Upper lobe of left lung (tissue), 4 donors: ENCODE data around the gene INPP5E.

Experiments
- POLR2A ChIP-seq, 4 donors: fragments of 450-650 bp; IDR thresholded peaks; one replicate each; pipeline ENCODE4 v1.5.1; 2016 to 2017; ENCODE audit warnings: antibody characterized with exemption in 4 of 4, mild to moderate bottlenecking in 2 of 4
- TF ChIP-seq, protein P1 (sequence below), 6 experiments: fragments of 450-650 bp in 4 of 6; fragments of 200-600 bp in 2 of 6; sonication (generic) in 2 of 6; IDR thresholded peaks; one replicate each; pipeline ENCODE4 v1.5.1; 2016 to 2019; ENCODE audit warnings: antibody characterized with exemption in 6 of 6

DNA sequence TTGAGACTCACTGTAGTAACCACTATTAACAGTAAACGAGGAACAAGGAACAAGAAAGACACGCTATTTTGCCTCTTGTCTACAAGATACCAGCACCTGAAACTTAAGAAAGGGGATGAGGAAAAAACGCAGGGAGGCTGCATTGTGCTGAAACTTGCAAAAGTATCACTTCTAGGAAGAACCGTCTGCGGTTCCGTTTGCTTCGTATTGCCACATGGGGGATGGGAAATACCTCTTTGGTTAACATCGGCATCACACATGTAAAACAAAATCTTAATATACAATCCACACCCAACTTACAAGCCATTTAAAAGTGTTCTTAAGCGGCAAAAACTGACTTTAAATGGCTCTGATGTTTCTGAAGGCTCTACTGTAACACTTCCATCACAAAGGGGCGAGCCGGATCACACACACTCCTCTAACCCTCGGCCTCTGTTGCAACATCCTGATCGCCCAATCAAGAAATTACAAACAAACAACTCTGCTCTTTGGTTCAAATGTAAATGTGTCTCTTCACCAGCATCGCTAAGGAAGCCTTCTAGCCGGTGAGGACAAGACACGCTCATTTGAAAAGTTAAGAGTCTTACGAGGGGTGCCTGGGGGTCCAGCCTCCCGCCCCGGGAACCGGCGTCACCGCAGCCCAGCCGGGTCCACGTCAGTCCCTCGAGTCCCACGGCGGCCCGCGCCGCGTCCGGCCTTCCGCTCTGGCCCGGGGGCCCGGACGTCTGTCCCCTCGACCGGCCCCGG is 42.6 kb upstream of the INPP5E start:
- no peak for TF ChIP-seq POLR2A (IDR thresholded peaks at IDR 0.05)
- TF ChIP-seq, protein P1, sequence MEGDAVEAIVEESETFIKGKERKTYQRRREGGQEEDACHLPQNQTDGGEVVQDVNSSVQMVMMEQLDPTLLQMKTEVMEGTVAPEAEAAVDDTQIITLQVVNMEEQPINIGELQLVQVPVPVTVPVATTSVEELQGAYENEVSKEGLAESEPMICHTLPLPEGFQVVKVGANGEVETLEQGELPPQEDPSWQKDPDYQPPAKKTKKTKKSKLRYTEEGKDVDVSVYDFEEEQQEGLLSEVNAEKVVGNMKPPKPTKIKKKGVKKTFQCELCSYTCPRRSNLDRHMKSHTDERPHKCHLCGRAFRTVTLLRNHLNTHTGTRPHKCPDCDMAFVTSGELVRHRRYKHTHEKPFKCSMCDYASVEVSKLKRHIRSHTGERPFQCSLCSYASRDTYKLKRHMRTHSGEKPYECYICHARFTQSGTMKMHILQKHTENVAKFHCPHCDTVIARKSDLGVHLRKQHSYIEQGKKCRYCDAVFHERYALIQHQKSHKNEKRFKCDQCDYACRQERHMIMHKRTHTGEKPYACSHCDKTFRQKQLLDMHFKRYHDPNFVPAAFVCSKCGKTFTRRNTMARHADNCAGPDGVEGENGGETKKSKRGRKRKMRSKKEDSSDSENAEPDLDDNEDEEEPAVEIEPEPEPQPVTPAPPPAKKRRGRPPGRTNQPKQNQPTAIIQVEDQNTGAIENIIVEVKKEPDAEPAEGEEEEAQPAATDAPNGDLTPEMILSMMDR (IDR thresholded peaks at IDR 0.05): no peak
